Adrenal gland (tissue), 12 donors: ENCODE measurements around the gene CNTNAP2. TPM values are rescaled to one million over a fixed set of nuclear protein-coding genes. Genes with fewer than 3 reads are reported as not detected.
A peak's percentile ranks its signal among the peaks of the same experiment; 100 is the strongest.

Experiments used
- DNase-seq, 7 donors: peaks; one replicate each; pipeline ENCODE4 v3.0.0-alpha.2; 2019 to 2020
- H3K27ac ChIP-seq, 5 donors: fragments of 200-600 bp; sonication (generic) in 4 of 5; 1 replicate in 3 of 5; 2 replicates in 2 of 5; pipeline versions ENCODE4 v1.5.1 to v1.8.0; 2016 to 2020; ENCODE audit warnings: mild to moderate bottlenecking in 1 of 5
- H3K27me3 ChIP-seq: fragments of 200-600 bp; 2 replicates; pipeline ENCODE4 v1.8.0; 2021
- H3K36me3 ChIP-seq, 2 donors: fragments of 200-600 bp; replicated peaks in 1 of 2; 1 replicate in 1 of 2; 2 replicates in 1 of 2; pipeline versions ENCODE4 v1.5.1 to v1.8.0; 2018 to 2022
- H3K4me1 ChIP-seq, 2 donors: fragments of 200-600 bp; replicated peaks in 1 of 2; 1 replicate in 1 of 2; 2 replicates in 1 of 2; pipeline versions ENCODE4 v1.5.1 to v1.8.0; 2018 to 2021
- H3K4me3 ChIP-seq, 4 donors: fragments of 200-600 bp; sonication (generic) in 3 of 4; one replicate each; pipeline ENCODE4 v1.5.1; 2016 to 2018
- H3K9me3 ChIP-seq, 3 donors: fragments of 200-600 bp; sonication (generic) in 1 of 3; replicated peaks in 1 of 3; 1 replicate in 2 of 3; 2 replicates in 1 of 3; pipeline versions ENCODE4 v1.5.1 to v1.8.0; 2016 to 2021
- CTCF ChIP-seq, 6 experiments: fragments of 450-650 bp in 4 of 6; fragments of 200-600 bp in 2 of 6; sonication (generic) in 1 of 6; IDR thresholded peaks; 1 replicate in 5 of 6; 2 replicates in 1 of 6; pipeline versions ENCODE4 v1.5.1 to v1.8.0; 2016 to 2021; ENCODE audit warnings: antibody characterized with exemption in 6 of 6, mild to moderate bottlenecking in 2 of 6, moderate library complexity in 1 of 6
- POLR2A ChIP-seq, 2 donors: fragments of 450-650 bp; IDR thresholded peaks; one replicate each; pipeline ENCODE4 v1.6.1; 2017; ENCODE audit warnings: antibody characterized with exemption in 2 of 2, mild to moderate bottlenecking in 2 of 2, moderate library complexity in 1 of 2
- WGBS, 4 donors: extraction: QIAGEN DNeasy Blood & Tissue Kit in 2 of 4; methylation state at CpG; one replicate each; pipeline versions ENCODE4 v1.1.5 to v1.1.7; 2013 to 2017; 5-methylcytosine and 5-hydroxymethylcytosine counted together
- intact Hi-C, 2 donors: fragments of 100-400 bp; cut with DNase I; formaldehyde crosslinking; loops; one replicate each; pipeline versions ENCODE4 v1.14.1 to v1.15.0; 2022 to 2023
- polyA plus RNA-seq, 3 donors: library from polyadenylated mRNA; stranded (reverse); fragments of 200-250 nt in 2 of 3; fragments of 350-450 nt in 1 of 3; fragmentation: Illumina TruSeq in 1 of 3; extraction: RNeasy Lipid Tissue Mini Kit (QIAGEN cat#74804) in 1 of 3; gene quantifications; one replicate each; pipeline ENCODE4 v1.2.3, GENCODE V29; 2013 to 2014
- total RNA-seq, 9 donors: library from RNA; depleted of rRNA in 4 of 9; stranded (reverse); fragments of >200 nt in 4 of 9; fragments of 120-200 nt in 1 of 9; fragmentation: NEBNext Ultra II Directional in 1 of 9; extraction: Animal tissue kit (Norgen Biotek cat#: 25700) in 1 of 9; gene quantifications; one replicate each; pipeline versions ENCODE4 v1.1.0 to v1.2.4, GENCODE V29; 2013 to 2023
- donor health status: healthy with polysubstance abuse.
- donor health status: Bipolar disorder and iron deficiency.
- donor health status: DM: yes; HTN: yes; CAD: no.
- donor health status: DM: no; HTN: no; CAD: no.
- donor health status: DM: no; HTN: no; CAD: no.
- donor health status: DM: yes; HTN: yes; CAD: no.

Gene CNTNAP2
- total and polyA plus RNA-seq, 12 donors = 0.14 to 6.3 (median 1.8) TPM; not detected in 2

GRCh38 chr7:148162808-148163207 is 2046.2 kb downstream of the CNTNAP2 start:
- no peaks in the 10 kb centered on the region for H3K36me3 ChIP-seq
- no peaks in the 10 kb centered on the region for H3K27me3 ChIP-seq
- no peak overlapping the region for H3K27ac ChIP-seq
- no peaks in the 10 kb centered on the region for H3K9me3 ChIP-seq
- intact Hi-C loops = no loop called here
- WGBS, 4 donors = 31 to 55% (median 43%) methylated on average over 4 of the region's 4 CpGs
- H3K4me3 ChIP-seq = no peak overlapping the region
- no peaks in the 10 kb centered on the region for H3K4me1 ChIP-seq
- peak in 1 of 7 donors; percentile 14 for DNase-seq
- TF ChIP-seq CTCF (IDR thresholded peaks at IDR 0.05) (no peak), POLR2A (IDR thresholded peaks at IDR 0.05) (no peak)

GRCh38 chr7:148163246-148163645 is 2046.6 kb downstream of the CNTNAP2 start:
- TF ChIP-seq CTCF (IDR thresholded peaks at IDR 0.05) (no peak), POLR2A (IDR thresholded peaks at IDR 0.05) (no peak)
- no peak for DNase-seq
- Histone ChIP-seq H3K4me3 (no peak overlapping the region), H3K27ac (no peak overlapping the region), H3K4me1 (no peaks in the 10 kb centered on the region), H3K27me3 (no peaks in the 10 kb centered on the region), H3K36me3 (no peaks in the 10 kb centered on the region), H3K9me3 (no peaks in the 10 kb centered on the region)
- intact Hi-C loops = no loop called here
- WGBS, 4 donors = 23 to 36% (median 25%) methylated on average over 1 of the region's 1 CpG

- H3K9me3 ChIP-seq = no peaks in the 10 kb centered on the region
- WGBS, 4 donors = 90 to 96% (median 92%) methylated on average over 1 of the region's 1 CpG
- intact Hi-C loops = no loop called here
- no peak for DNase-seq
- H3K27ac ChIP-seq = no peak overlapping the region
- no peak overlapping the region for H3K4me3 ChIP-seq
- H3K27me3 ChIP-seq = no peaks in the 10 kb centered on the region
- TF ChIP-seq POLR2A (IDR thresholded peaks at IDR 0.05) = no peak
- TF ChIP-seq CTCF (IDR thresholded peaks at IDR 0.05) = no peak
- no peaks in the 10 kb centered on the region for H3K36me3 ChIP-seq
- no peaks in the 10 kb centered on the region for H3K4me1 ChIP-seq
Observed at GRCh38 chr7:148172920-148173319, 2056.3 kb downstream of the CNTNAP2 start.

- no peaks in the 10 kb centered on the region for H3K36me3 ChIP-seq
- H3K4me1 ChIP-seq = no peaks in the 10 kb centered on the region
- intact Hi-C loops = no loop called here
- H3K27ac ChIP-seq = no peak overlapping the region
- no peak for DNase-seq
- TF ChIP-seq POLR2A (IDR thresholded peaks at IDR 0.05) (no peak), CTCF (IDR thresholded peaks at IDR 0.05) (no peak)
- no peaks in the 10 kb centered on the region for H3K27me3 ChIP-seq
- WGBS, 4 donors = 93 to 99% (median 96%) methylated on average over 3 of the region's 3 CpGs
- no peak overlapping the region for H3K4me3 ChIP-seq
- H3K9me3 ChIP-seq = no peaks in the 10 kb centered on the region
Observed at GRCh38 chr7:148173369-148173768, 2056.8 kb downstream of the CNTNAP2 start.
